ENCODE results near the gene EFNA5.

EFNA5 gene

GRCh38 chr5:107674655-107675054, 3.9 kb upstream of the EFNA5 start:
- TF ChIP-seq, protein P1, sequence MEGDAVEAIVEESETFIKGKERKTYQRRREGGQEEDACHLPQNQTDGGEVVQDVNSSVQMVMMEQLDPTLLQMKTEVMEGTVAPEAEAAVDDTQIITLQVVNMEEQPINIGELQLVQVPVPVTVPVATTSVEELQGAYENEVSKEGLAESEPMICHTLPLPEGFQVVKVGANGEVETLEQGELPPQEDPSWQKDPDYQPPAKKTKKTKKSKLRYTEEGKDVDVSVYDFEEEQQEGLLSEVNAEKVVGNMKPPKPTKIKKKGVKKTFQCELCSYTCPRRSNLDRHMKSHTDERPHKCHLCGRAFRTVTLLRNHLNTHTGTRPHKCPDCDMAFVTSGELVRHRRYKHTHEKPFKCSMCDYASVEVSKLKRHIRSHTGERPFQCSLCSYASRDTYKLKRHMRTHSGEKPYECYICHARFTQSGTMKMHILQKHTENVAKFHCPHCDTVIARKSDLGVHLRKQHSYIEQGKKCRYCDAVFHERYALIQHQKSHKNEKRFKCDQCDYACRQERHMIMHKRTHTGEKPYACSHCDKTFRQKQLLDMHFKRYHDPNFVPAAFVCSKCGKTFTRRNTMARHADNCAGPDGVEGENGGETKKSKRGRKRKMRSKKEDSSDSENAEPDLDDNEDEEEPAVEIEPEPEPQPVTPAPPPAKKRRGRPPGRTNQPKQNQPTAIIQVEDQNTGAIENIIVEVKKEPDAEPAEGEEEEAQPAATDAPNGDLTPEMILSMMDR (IDR thresholded peaks at IDR 0.05; ENCODE audit: extremely low read depth, insufficient read depth, missing control alignments): no peak
- in situ Hi-C loops (cut with MboI; ENCODE audit: low pct_unique_long_range_greater_than_20kb, low sequenced_read_pairs, unreplicated experiment): no loop called here
- no peak for DNase-seq (ENCODE audit: low spot score)

DNA sequence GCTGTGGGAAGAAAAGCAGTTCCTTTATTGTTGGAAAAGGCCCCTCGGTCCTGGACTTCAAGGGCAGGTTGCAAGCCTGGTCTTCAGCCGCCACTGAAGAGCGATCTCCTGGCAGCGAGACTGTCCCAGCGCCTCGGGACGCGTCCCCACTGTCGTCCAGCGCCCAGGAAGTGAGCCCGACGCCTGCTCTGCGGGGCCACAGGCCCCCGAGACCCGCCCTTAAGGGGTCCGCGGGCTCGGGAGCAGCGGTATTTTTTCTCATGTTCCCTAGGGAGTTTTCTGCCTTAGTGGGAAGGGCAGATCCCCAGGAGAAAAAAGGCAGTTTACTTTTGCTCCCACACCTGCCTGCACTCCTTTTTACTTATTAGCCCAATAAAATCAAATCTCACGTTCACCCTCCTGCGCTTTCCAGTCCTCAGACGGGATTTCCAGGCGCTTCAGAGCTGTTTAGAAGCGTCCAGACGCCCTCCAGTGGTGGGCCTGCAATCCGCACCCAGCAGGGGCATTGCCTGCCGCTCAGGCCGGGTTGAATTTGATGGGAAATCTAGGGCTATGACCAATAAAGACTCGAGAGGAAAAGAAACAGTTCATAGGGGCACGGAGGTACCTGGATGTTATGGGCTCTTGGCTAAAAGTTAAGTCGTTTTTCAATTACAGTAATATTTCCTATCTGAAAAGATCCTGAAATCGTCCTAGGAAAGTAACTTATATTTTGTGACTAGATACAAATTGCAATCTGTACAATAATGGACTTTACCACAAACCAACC, 2.8 kb upstream of the EFNA5 start:
- in situ Hi-C loops (cut with MboI; ENCODE audit: low pct_unique_long_range_greater_than_20kb, low sequenced_read_pairs, unreplicated experiment): no loop called here
- DNase-seq (ENCODE audit: low spot score): peak; percentile 86
- TF ChIP-seq, protein P1 (IDR thresholded peaks at IDR 0.05; ENCODE audit: extremely low read depth, insufficient read depth, missing control alignments): peak; percentile 98

DNA sequence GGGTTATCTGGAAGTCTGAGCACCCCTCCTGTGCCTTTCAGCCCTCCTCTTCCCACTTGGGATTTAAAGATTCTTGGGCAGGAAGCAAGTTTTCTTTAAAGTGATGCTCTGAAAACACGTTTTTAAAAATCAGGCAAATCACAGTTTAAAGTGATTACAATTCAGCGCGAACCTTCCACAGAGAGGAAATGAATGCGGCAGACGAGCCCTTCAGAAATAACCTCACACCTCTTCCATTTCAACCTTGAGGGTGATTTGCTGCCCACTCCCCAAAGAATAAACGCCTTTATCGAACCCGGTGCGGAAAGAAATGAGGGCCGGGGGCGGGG, 2.3 kb upstream of the EFNA5 start:
- peak; percentile 26 for DNase-seq (ENCODE audit: low spot score)
- TF ChIP-seq, protein P1 (IDR thresholded peaks at IDR 0.05; ENCODE audit: extremely low read depth, insufficient read depth, missing control alignments): no peak
- in situ Hi-C loops (cut with MboI; ENCODE audit: low pct_unique_long_range_greater_than_20kb, low sequenced_read_pairs, unreplicated experiment): no loop called here

DNA sequence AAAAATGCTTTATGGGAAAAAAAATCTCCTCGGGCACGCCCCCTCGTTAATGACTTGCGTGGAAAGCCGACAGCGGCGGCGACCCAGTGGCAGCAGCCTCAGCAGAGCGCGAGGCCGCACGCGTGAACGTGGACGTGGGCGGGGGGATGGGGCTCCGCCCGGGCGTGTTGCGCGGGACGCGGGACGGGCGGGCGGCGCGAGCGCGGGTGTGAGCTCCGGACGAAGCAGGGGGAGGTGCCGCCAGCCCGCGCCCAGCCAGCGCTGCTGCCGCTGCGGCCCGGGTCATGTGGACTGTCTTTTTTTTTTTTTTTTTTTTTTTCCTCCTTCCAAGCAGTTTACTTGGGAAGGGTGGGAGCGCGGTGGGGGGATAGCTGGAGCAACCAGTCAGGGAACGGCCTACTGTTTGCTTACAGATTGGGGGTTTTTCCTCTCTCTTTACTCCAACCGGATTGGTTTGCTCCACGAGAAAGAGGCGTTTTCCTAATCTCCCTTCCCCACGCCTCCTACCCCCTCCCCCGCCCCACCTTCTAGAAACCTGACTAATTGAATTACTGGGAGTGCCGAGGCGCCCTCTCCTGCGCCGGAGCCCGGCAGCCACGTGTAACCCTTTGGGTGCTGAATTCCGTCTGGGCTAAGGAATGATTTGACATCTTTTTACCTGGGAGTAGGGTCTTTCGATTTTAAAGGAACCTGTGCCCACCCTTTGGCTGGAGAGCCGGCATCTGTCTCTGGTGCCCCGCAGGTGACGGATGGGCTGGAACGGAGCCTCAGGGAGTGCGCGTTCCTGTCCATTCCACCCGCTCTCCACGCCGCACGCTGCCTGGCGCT, 1.7 kb upstream of the EFNA5 start:
- in situ Hi-C loops (cut with MboI; ENCODE audit: low pct_unique_long_range_greater_than_20kb, low sequenced_read_pairs, unreplicated experiment): no loop called here
- TF ChIP-seq, protein P1 (IDR thresholded peaks at IDR 0.05; ENCODE audit: extremely low read depth, insufficient read depth, missing control alignments): no peak
- peak; percentile 77 for DNase-seq (ENCODE audit: low spot score)

- in situ Hi-C loops (cut with MboI; ENCODE audit: low pct_unique_long_range_greater_than_20kb, low sequenced_read_pairs, unreplicated experiment): no loop called here
- TF ChIP-seq, protein P1 (IDR thresholded peaks at IDR 0.05; ENCODE audit: extremely low read depth, insufficient read depth, missing control alignments): no peak
- DNase-seq (ENCODE audit: low spot score): peak; percentile 51
Observed at GRCh38 chr5:107671742-107672210, 1.0 kb upstream of the EFNA5 start.

GRCh38 chr5:107670087-107670931, 428 bp downstream of the EFNA5 start:
- TF ChIP-seq, protein P1 (IDR thresholded peaks at IDR 0.05; ENCODE audit: extremely low read depth, insufficient read depth, missing control alignments): no peak
- in situ Hi-C loops (cut with MboI; ENCODE audit: low pct_unique_long_range_greater_than_20kb, low sequenced_read_pairs, unreplicated experiment): no loop called here
- peak; percentile 56 for DNase-seq (ENCODE audit: low spot score)
